ENCODE data around the gene SRP72.
A peak's percentile ranks its signal among the peaks of the same experiment; 100 is the strongest.

Gene SRP72

GRCh38 chr4:56430203-56430602, 37.2 kb upstream of the SRP72 start:
- no peak for TF ChIP-seq CTCF (conservative IDR thresholded peaks at IDR 0.05; ENCODE audit: low read depth, low read length)
- DNase-seq (ENCODE audit: low read depth), result no peak
- no peak overlapping the region for H3K4me3 ChIP-seq (ENCODE audit: low read depth, low read length)

GRCh38 chr4:56433280-56433679, 34.1 kb upstream of the SRP72 start:
- no peak for DNase-seq (ENCODE audit: low read depth)
- no peak overlapping the region for H3K4me3 ChIP-seq (ENCODE audit: low read depth, low read length)
- no peak for TF ChIP-seq CTCF (conservative IDR thresholded peaks at IDR 0.05; ENCODE audit: low read depth, low read length)

GRCh38 chr4:56434599-56435139, 32.7 kb upstream of the SRP72 start:
- DNase-seq (ENCODE audit: low read depth), result peak; percentile 76

GRCh38 chr4:56435140-56435926, 32.1 kb upstream of the SRP72 start, which contains the start of gene PPAT:
PPAT (minus strand) TSS chr4:56435615; CDS start chr4:56435477, 138 bp downstream.
- DNase-seq (ENCODE audit: low read depth), result peak; percentile 99
- H3K4me3 ChIP-seq (ENCODE audit: low read depth, low read length), result peak within 1 kb of the TSS; percentile 90

More at GRCh38 chr4:56434599-56435139, 32.7 kb upstream of the SRP72 start:
- peak overlapping the region; percentile 90 for H3K4me3 ChIP-seq (ENCODE audit: low read depth, low read length)
- TF ChIP-seq CTCF (conservative IDR thresholded peaks at IDR 0.05; ENCODE audit: low read depth, low read length), result no peak

GRCh38 chr4:56438766-56439165, 28.7 kb upstream of the SRP72 start:
- DNase-seq (ENCODE audit: low read depth), result no peak
- no peak overlapping the region for H3K4me3 ChIP-seq (ENCODE audit: low read depth, low read length)
- TF ChIP-seq CTCF (conservative IDR thresholded peaks at IDR 0.05; ENCODE audit: low read depth, low read length), result no peak

More at GRCh38 chr4:56435140-56435926, 32.1 kb upstream of the SRP72 start, which contains the start of gene PPAT:
- peak; percentile 25 for TF ChIP-seq CTCF (conservative IDR thresholded peaks at IDR 0.05; ENCODE audit: low read depth, low read length)

- no peak for DNase-seq (ENCODE audit: low read depth)
- no peak overlapping the region for H3K4me3 ChIP-seq (ENCODE audit: low read depth, low read length)
- TF ChIP-seq CTCF (conservative IDR thresholded peaks at IDR 0.05; ENCODE audit: low read depth, low read length), result no peak
Measured at GRCh38 chr4:56440983-56441382, 26.4 kb upstream of the SRP72 start.
